HEK293 (cell line): Measurements from ENCODE around the gene PLCL2.

Source experiments
- CTCF ChIA-PET: fragments of 350-600 bp; formaldehyde crosslinking; extraction: SDS; loops from one replicate; lab custom pipeline; 2021; ENCODE audit warnings: antibody characterized with exemption; lab: Yijun Ruan, JAX
- POLR2A ChIA-PET: fragments of 300-600 bp; formaldehyde crosslinking; extraction: SDS; loops from one replicate; lab custom pipeline; 2020; ENCODE audit warnings: antibody characterized with exemption, inconsistent platforms; lab: Yijun Ruan, JAX
- H3K27ac ChIP-seq: fragments of 200-500 bp; sonication (Bioruptor generic); 2 replicates; pipeline ENCODE4 v1.5.1; 2014; ENCODE audit warnings: low read depth, low read length, control low read depth, inconsistent platforms; ENCODE audit errors: extremely low read depth
- H3K36me3 ChIP-seq, 2 experiments: fragments of 200-500 bp in 1 of 2; sonication (Bioruptor generic) in 1 of 2; 1 replicate in 1 of 2; 2 replicates in 1 of 2; pipeline ENCODE4 v1.5.1; 2014 to 2017; ENCODE audit warnings: inconsistent platforms in 2 of 2, low read length in 2 of 2; ENCODE audit not compliant: control insufficient read depth in 2 of 2, insufficient read depth in 1 of 2
- H3K4me1 ChIP-seq: fragments of 200-500 bp; sonication (Bioruptor generic); 2 replicates; pipeline ENCODE4 v1.5.1; 2014; ENCODE audit warnings: mild to moderate bottlenecking, low read length, inconsistent platforms; ENCODE audit not compliant: control insufficient read depth, insufficient read depth
- H3K4me3 ChIP-seq: 2 replicates; pipeline ENCODE4 v1.5.1; 2011; ENCODE audit warnings: low read depth, mild to moderate bottlenecking, control low read depth, low read length, moderate library complexity
- H3K9me3 ChIP-seq: fragments of 200-500 bp; sonication (Bioruptor generic); 2 replicates; pipeline ENCODE4 v1.5.1; 2014; ENCODE audit warnings: low read depth, low read length, inconsistent platforms; ENCODE audit not compliant: control insufficient read depth, insufficient read depth
- PATZ1 ChIP-seq: fragments of 450-650 bp; formaldehyde crosslinking; IDR thresholded peaks from 2 replicates; pipeline ENCODE4 v1.5.1; 2016; ENCODE audit warnings: missing biosample characterization, missing genetic modification characterization
- ZBTB1 ChIP-seq: fragments of 450-650 bp; formaldehyde crosslinking; IDR thresholded peaks from 2 replicates; pipeline ENCODE4 v1.5.1; 2016; ENCODE audit warnings: missing biosample characterization, missing genetic modification characterization
- ZNF121 ChIP-seq: fragments of 450-650 bp; formaldehyde crosslinking; IDR thresholded peaks from 2 replicates; pipeline ENCODE4 v1.5.1; 2016; ENCODE audit warnings: missing biosample characterization, missing genetic modification characterization
- ZNF19 ChIP-seq: fragments of 450-650 bp; formaldehyde crosslinking; IDR thresholded peaks from 2 replicates; pipeline ENCODE4; 2016; ENCODE audit warnings: missing biosample characterization, missing genetic modification characterization, low read depth
- ZNF280C ChIP-seq: fragments of 450-650 bp; formaldehyde crosslinking; IDR thresholded peaks from 2 replicates; pipeline ENCODE4 v1.5.1; 2016; ENCODE audit warnings: missing biosample characterization, missing genetic modification characterization
- ZNF423 ChIP-seq: fragments of 450-650 bp; formaldehyde crosslinking; IDR thresholded peaks from 2 replicates; pipeline ENCODE4 v1.5.1; 2016; ENCODE audit warnings: missing biosample characterization, missing genetic modification characterization
- ZNF692 ChIP-seq: fragments of 450-650 bp; formaldehyde crosslinking; IDR thresholded peaks from 2 replicates; pipeline ENCODE4 v1.5.1; 2016; ENCODE audit warnings: missing biosample characterization, missing genetic modification characterization
- ZNF830 ChIP-seq: fragments of 450-650 bp; IDR thresholded peaks from 2 replicates; pipeline ENCODE4 v1.5.0; 2018; ENCODE audit warnings: missing biosample characterization, missing genetic modification characterization, low read depth, mild to moderate bottlenecking, moderate library complexity
- TF ChIP-seq, protein P1 (sequence below): fragments of 450-650 bp; formaldehyde crosslinking; IDR thresholded peaks from 2 replicates; pipeline ENCODE4 v1.5.1; 2017; ENCODE audit warnings: missing biosample characterization, missing genetic modification characterization
- TF ChIP-seq, protein P2 (sequence below): fragments of 450-650 bp; formaldehyde crosslinking; IDR thresholded peaks from 2 replicates; pipeline ENCODE4 v1.5.1; 2016; ENCODE audit warnings: missing biosample characterization, missing genetic modification characterization

Gene PLCL2

DNA sequence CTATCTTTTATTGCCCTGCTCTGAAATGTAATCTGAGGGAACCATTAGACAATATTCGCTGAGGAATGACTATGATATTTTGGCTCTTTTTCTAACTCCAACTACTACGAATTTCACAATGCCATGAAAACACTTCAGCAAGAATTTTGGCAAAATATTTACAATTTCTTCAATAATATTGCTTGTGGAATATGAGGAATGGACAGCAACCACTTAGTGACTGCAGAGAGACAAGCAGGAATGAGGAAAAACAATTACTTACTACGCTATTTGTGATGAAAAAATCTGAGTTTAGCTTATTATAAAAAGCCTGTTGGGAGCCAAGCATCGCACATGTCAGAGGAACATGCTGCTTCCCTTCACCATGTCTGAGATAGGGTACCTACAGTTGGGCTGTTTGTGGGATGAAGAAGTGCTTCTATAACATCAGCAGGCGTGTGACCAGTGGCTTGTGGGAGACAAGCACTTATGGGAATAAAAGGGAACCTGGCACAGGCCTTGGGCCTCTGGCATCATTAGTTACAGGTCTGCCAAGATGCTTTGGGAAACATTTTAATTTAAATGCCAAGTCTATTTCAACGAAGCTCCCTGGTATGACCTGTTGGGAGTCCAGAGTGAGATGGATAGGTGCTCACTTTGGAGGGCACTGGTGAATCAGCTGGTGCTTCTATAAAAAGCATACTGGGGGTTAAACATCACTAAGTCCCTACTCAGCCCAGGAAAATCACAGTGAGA is 2.7 kb upstream of the PLCL2 start (continued):
- TF ChIP-seq, protein P1, sequence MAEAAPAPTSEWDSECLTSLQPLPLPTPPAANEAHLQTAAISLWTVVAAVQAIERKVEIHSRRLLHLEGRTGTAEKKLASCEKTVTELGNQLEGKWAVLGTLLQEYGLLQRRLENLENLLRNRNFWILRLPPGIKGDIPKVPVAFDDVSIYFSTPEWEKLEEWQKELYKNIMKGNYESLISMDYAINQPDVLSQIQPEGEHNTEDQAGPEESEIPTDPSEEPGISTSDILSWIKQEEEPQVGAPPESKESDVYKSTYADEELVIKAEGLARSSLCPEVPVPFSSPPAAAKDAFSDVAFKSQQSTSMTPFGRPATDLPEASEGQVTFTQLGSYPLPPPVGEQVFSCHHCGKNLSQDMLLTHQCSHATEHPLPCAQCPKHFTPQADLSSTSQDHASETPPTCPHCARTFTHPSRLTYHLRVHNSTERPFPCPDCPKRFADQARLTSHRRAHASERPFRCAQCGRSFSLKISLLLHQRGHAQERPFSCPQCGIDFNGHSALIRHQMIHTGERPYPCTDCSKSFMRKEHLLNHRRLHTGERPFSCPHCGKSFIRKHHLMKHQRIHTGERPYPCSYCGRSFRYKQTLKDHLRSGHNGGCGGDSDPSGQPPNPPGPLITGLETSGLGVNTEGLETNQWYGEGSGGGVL (tag by site-specific recombination) = no peak
- TF ChIP-seq ZNF19 (tag by site-specific recombination) (no peak), ZNF423 (no peak), ZNF121 (tag by site-specific recombination) (no peak), ZBTB1 (no peak), ZNF830 (no peak)
- TF ChIP-seq, protein P2, sequence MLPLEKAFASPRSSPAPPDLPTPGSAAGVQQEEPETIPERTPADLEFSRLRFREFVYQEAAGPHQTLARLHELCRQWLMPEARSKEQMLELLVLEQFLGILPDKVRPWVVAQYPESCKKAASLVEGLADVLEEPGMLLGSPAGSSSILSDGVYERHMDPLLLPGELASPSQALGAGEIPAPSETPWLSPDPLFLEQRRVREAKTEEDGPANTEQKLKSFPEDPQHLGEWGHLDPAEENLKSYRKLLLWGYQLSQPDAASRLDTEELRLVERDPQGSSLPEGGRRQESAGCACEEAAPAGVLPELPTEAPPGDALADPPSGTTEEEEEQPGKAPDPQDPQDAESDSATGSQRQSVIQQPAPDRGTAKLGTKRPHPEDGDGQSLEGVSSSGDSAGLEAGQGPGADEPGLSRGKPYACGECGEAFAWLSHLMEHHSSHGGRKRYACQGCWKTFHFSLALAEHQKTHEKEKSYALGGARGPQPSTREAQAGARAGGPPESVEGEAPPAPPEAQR = no peak

DNA sequence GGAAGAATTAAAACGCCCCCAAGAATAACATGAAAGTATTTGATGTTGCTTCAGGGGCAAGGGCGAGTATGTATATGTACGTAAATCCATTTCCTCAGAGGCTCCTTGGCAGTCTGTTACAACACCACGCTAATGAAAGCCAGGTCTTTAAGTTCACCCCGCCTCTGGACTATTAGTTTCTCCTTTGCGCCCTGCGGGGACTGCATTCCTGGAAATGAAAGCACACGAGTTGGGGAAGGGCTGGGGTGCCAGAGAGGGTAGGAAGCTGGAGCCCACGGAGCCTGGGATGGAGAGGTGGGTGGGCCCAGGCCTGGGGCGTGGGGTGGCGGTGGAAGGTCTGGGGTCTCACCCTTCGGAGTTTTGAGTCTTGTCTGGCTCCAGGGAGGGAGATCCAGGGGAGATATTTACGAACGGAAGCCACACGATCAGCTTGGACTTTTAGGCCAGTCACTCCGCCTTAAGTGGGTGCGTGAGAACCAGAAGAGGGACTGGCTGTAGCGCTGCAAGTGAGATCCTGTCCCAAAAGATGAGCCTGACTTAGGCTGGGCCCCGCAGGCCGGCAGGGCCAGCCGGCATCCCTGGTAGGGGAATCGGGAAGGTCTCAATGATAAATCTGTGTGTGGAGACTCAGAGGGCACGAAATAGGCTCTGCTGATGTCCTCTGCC is 1.6 kb upstream of the PLCL2 start:
- Histone ChIP-seq H3K36me3 (no peaks in the 10 kb centered on the region), H3K9me3 (no peaks in the 10 kb centered on the region), H3K4me3 (no peak overlapping the region), H3K4me1 (peaks cover 9% of the 10 kb centered on the region), H3K27ac (no peak overlapping the region)
- TF ChIP-seq, protein P1 (tag by site-specific recombination) = no peak
- 0 out of 2 replicates have a peak, but pooled peaks have one; percentile 25 for TF ChIP-seq ZNF692 (tag by site-specific recombination)
- TF ChIP-seq ZNF280C = no peak
- TF ChIP-seq PATZ1 (tag by site-specific recombination) = no peak
- ChIA-PET CTCF (interaction anchor here (0.5 to 1.6 kb wide), 6 partner anchors 11 to 183 kb away, joined by 3 to 8 read pairs (median 4); no protein-coding TSS in a partner anchor), POLR2A (interaction anchor here (0.8 to 1.0 kb wide), 3 partner anchors 16 to 346 kb away, joined by 3 to 6 read pairs (median 3); no protein-coding TSS in a partner anchor)
